OCI-LY7 (cell line): ENCODE data around the gene LDLRAD4. TPM values are rescaled to one million over a fixed set of nuclear protein-coding genes. Genes with fewer than 3 reads are reported as not detected.

Experiments
- BruUV-seq: library from RNA; stranded (reverse); fragments of 400-500 nt; replicated peaks from 2 replicates; lab custom pipeline; 2021; lab: Mats Ljungman, UMichigan
- CTCF ChIA-PET: fragments of 300-600 bp; sonication (Branson Sonifier 250); formaldehyde crosslinking; loops from one replicate; lab custom pipeline; 2022; ENCODE audit warnings: antibody characterized with exemption; ENCODE audit not compliant: unreplicated experiment; lab: Charles Lee
- POLR2A ChIA-PET: fragments of 300-600 bp; sonication (Branson Sonifier 250); formaldehyde crosslinking; loops from one replicate; lab custom pipeline; 2022; ENCODE audit warnings: antibody characterized with exemption; lab: Charles Lee
- DNase-seq: peaks from one replicate; pipeline ENCODE4 v3.0.0-alpha.2; 2015; ENCODE audit warnings: low spot score
- H2AFZ ChIP-seq: fragments of 200-600 bp; sonication (generic), shearing (Covaris generic); 2 replicates; pipeline ENCODE4 v1.6.1; 2014; ENCODE audit warnings: mild to moderate bottlenecking, antibody characterized with exemption, low read length, moderate library complexity
- H3K27ac ChIP-seq: fragments of 200-600 bp; sonication (generic); 2 replicates; pipeline ENCODE4 v1.5.1; 2014; ENCODE audit warnings: mixed run types, low read depth, mild to moderate bottlenecking, moderate library complexity, low read length, inconsistent platforms; ENCODE audit not compliant: poor library complexity, severe bottlenecking
- H3K36me3 ChIP-seq: fragments of 200-600 bp; sonication (generic); 2 replicates; pipeline ENCODE4 v1.6.1; 2014; ENCODE audit warnings: mild to moderate bottlenecking, antibody characterized with exemption, low read length, moderate library complexity, mixed read lengths; ENCODE audit not compliant: insufficient read depth
- H3K4me1 ChIP-seq: fragments of 200-600 bp; sonication (generic); 2 replicates; pipeline ENCODE4 v1.5.1; 2014; ENCODE audit warnings: mild to moderate bottlenecking, low read length; ENCODE audit not compliant: insufficient read depth, poor library complexity, severe bottlenecking
- H3K4me2 ChIP-seq: fragments of 200-600 bp; sonication (generic); 2 replicates; pipeline ENCODE4 v1.6.1; 2014; ENCODE audit warnings: mild to moderate bottlenecking, low read length
- H3K4me3 ChIP-seq: fragments of 200-600 bp; sonication (generic); 2 replicates; pipeline ENCODE4 v1.5.1; 2014; ENCODE audit warnings: mild to moderate bottlenecking, low read depth, low read length; ENCODE audit not compliant: poor library complexity, severe bottlenecking
- H3K79me2 ChIP-seq: fragments of 200-600 bp; sonication (generic); 2 replicates; pipeline ENCODE4 v1.6.1; 2016; ENCODE audit warnings: low read depth, mild to moderate bottlenecking, low read length, moderate library complexity, mixed read lengths; ENCODE audit not compliant: insufficient read depth
- H3K9me2 ChIP-seq: fragments of 200-600 bp; sonication (generic); 2 replicates; pipeline ENCODE4 v1.6.1; 2016; ENCODE audit warnings: mild to moderate bottlenecking, low read length, mixed read lengths; ENCODE audit not compliant: insufficient read depth
- H3K9me3 ChIP-seq: fragments of 200-600 bp; sonication (generic); 2 replicates; pipeline ENCODE4 v1.6.1; 2014; ENCODE audit warnings: mild to moderate bottlenecking, mixed run types, low read length, mixed read lengths
- H4K20me1 ChIP-seq: fragments of 200-600 bp; sonication (generic); 2 replicates; pipeline ENCODE4 v1.6.1; 2014; ENCODE audit warnings: mild to moderate bottlenecking, antibody characterized with exemption, low read length, moderate library complexity, mixed read lengths; ENCODE audit not compliant: insufficient read depth
- EZH2phosphoT487 ChIP-seq: fragments of 200-600 bp; sonication (generic); IDR thresholded peaks from 2 replicates; pipeline ENCODE4 v1.6.1; 2018; ENCODE audit warnings: low read depth, borderline replicate concordance, mild to moderate bottlenecking, mixed run types, antibody characterized with exemption, low read length, moderate library complexity, mixed read lengths
- intact Hi-C: fragments of 100-400 bp; cut with micrococcal nuclease; formaldehyde crosslinking; loops from one replicate; pipeline ENCODE4 v1.10.0; 2022; ENCODE audit not compliant: unreplicated experiment
- total RNA-seq, 2 experiments: library from RNA; depleted of rRNA in 1 of 2; stranded (reverse); fragments of >200 nt in 1 of 2; shearing (Covaris generic) in 1 of 2; gene quantifications; 2 replicates each; pipeline ENCODE4 v1.2.3, GENCODE V29; 2014 to 2022
- TF ChIP-seq, protein P1 (sequence below): fragments of 200-600 bp; sonication (generic); conservative IDR thresholded peaks from 2 replicates; pipeline ENCODE4 v1.5.1; 2014; ENCODE audit warnings: mild to moderate bottlenecking, antibody characterized with exemption, low read length, moderate library complexity, mixed read lengths

LDLRAD4 gene
- total RNA-seq, 2 experiments from 2014 or later, result 26.2 to 43.8 TPM

DNA sequence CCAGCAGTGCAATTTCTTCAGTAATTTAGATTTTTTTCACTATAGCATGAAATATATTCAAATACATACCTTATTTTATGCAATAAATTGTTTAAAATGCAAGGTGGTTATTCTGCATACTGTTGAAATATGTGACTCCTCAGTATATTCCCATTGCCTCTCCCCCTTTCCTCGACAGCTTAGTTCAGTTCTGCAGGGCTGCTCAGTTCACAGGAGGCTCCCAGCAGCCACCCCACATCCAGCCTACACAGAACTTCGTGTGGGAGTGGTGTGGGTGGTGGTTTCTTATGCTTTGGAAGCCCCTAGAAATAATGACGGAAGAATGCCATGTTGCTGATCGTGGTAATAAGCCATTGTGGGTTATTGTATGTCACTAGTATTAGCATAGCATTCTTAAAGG, 428.1 kb downstream of the LDLRAD4 start:
- no TSS peak for BruUV-seq
- Histone ChIP-seq H3K9me3 (no peaks in the 10 kb centered on the region), H3K4me2 (no peak overlapping the region), H3K79me2 (no peaks in the 10 kb centered on the region), H3K36me3 (peaks cover 30% of the 10 kb centered on the region), H3K9me2 (no peaks in the 10 kb centered on the region), H3K4me3 (no peak overlapping the region), H3K4me1 (no peaks in the 10 kb centered on the region), H4K20me1 (no peaks in the 10 kb centered on the region), H3K27ac (no peak overlapping the region), H2AFZ (no peak overlapping the region)
- no peak for DNase-seq
- intact Hi-C loops, result no loop called here
- POLR2A ChIA-PET, result interaction anchor here (0.8 kb wide), 1 partner anchor 14 kb away, joined by 4 read pairs; no protein-coding TSS in a partner anchor
- no peak for TF ChIP-seq EZH2phosphoT487
- TF ChIP-seq, protein P1, sequence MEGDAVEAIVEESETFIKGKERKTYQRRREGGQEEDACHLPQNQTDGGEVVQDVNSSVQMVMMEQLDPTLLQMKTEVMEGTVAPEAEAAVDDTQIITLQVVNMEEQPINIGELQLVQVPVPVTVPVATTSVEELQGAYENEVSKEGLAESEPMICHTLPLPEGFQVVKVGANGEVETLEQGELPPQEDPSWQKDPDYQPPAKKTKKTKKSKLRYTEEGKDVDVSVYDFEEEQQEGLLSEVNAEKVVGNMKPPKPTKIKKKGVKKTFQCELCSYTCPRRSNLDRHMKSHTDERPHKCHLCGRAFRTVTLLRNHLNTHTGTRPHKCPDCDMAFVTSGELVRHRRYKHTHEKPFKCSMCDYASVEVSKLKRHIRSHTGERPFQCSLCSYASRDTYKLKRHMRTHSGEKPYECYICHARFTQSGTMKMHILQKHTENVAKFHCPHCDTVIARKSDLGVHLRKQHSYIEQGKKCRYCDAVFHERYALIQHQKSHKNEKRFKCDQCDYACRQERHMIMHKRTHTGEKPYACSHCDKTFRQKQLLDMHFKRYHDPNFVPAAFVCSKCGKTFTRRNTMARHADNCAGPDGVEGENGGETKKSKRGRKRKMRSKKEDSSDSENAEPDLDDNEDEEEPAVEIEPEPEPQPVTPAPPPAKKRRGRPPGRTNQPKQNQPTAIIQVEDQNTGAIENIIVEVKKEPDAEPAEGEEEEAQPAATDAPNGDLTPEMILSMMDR, result no peak
- CTCF ChIA-PET, result no interaction called here

DNA sequence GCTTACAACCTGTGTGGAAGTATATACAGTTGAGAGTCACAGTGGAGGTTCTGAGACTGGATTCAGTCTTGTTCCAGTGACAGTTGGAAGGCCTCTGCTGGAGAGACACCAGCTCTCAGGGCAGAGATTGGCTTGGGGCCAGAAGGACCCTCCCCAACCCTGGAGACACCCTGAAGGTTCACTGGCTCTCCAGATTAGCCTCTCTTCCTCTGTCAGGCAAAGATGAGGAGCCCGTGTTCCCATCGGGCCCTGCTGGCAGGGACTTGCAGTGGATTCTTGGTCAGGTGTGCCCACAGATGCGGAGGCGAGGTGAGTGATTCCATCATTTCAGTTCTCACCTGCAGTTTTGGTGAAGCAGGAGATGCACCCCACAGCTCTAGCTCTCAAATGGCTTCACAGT, 429.2 kb downstream of the LDLRAD4 start:
- Histone ChIP-seq H3K79me2 (no peaks in the 10 kb centered on the region), H3K36me3 (peaks cover 30% of the 10 kb centered on the region), H3K9me3 (no peaks in the 10 kb centered on the region), H3K9me2 (no peaks in the 10 kb centered on the region), H3K4me1 (no peaks in the 10 kb centered on the region), H3K4me2 (no peak overlapping the region), H3K27ac (no peak overlapping the region), H2AFZ (no peak overlapping the region), H3K4me3 (no peak overlapping the region), H4K20me1 (no peaks in the 10 kb centered on the region)
- ChIA-PET CTCF (no interaction called here), POLR2A (no interaction called here)
- intact Hi-C loops, result no loop called here
- TF ChIP-seq EZH2phosphoT487, result no peak
- TF ChIP-seq, protein P1, result no peak
- DNase-seq, result no peak
- BruUV-seq, result no TSS peak

GRCh38 chr18:13649397-13650390, 431.1 kb downstream of the LDLRAD4 start:
- Histone ChIP-seq H3K9me3 (no peaks in the 10 kb centered on the region), H3K27ac (no peak overlapping the region), H2AFZ (no peak overlapping the region), H3K79me2 (no peaks in the 10 kb centered on the region), H3K4me2 (no peak overlapping the region), H3K9me2 (no peaks in the 10 kb centered on the region), H3K4me1 (no peaks in the 10 kb centered on the region), H3K4me3 (no peak overlapping the region), H3K36me3 (peaks cover 27% of the 10 kb centered on the region), H4K20me1 (no peaks in the 10 kb centered on the region)
- TF ChIP-seq, protein P1, result no peak
- TF ChIP-seq EZH2phosphoT487, result no peak
- ChIA-PET POLR2A (no interaction called here), CTCF (no interaction called here)
- intact Hi-C loops, result no loop called here
- DNase-seq, result no peak
- BruUV-seq, result no TSS peak
